ENCODE data around the gene ZCCHC18.

The ZCCHC18 gene

GRCh38 chrX:104134583-104135261 lies 22.4 kb downstream of the ZCCHC18 start:
- DNase-seq, result no peak

GRCh38 chrX:104135677-104136076 lies 23.4 kb downstream of the ZCCHC18 start:
- no peak for DNase-seq

- peak; percentile 82 for DNase-seq
These were observed 24.1 kb downstream of the ZCCHC18 start for GRCh38 chrX:104136241-104137019.

- DNase-seq, result no peak
These were observed 25.2 kb downstream of the ZCCHC18 start for GRCh38 chrX:104137496-104137895.

- DNase-seq, result no peak
These were observed 28.9 kb downstream of the ZCCHC18 start for GRCh38 chrX:104141087-104141760.

- no peak for DNase-seq
These were observed 38.7 kb downstream of the ZCCHC18 start for GRCh38 chrX:104151037-104151436.

- DNase-seq, result peak; percentile 89
These were observed 44.6 kb downstream of the ZCCHC18 start, which contains the start of gene SLC25A53 for GRCh38 chrX:104156630-104157529. Gene SLC25A53 (minus strand): TSS chrX:104157009. CDS start chrX:104105257, 51,752 bp downstream.

Data from femur (tissue), 1 donor.